ENCODE data around the gene NFE2. TPM values are rescaled to one million over a fixed set of nuclear protein-coding genes. Genes with fewer than 3 reads are reported as not detected.
"Not testable (repeated sequence)": the region's sequence is repeated elsewhere in the genome, so short reads cannot be mapped to it uniquely, and the experiment has no call there.

Gene NFE2
- total RNA-seq, 1 experiment from 2014 or later: 2.4 TPM

DNA sequence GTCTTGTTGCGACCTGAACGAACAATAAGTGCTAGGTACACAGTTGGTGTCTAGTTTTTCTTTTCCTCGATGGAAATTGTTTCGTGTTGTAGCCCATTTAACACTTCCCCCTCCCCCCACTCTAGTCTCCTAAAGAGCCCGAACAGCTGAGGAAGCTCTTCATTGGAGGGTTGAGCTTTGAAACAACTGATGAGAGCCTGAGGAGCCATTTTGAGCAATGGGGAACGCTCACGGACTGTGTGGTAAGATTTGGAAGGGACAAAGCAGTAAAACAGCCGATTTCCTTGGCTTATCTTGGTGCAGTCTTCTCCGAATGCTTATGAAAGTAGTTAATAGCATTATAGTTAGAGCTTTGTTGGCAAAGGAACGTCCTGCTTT, 19.6 kb downstream of the NFE2 start:
- POLR2A ChIA-PET: interaction anchor here (2.5 to 3.8 kb wide), 3 partner anchors 21 to 77 kb away, joined by 21 to 105 read pairs (median 40); partner anchors contain the start of gene COPZ1

DNA sequence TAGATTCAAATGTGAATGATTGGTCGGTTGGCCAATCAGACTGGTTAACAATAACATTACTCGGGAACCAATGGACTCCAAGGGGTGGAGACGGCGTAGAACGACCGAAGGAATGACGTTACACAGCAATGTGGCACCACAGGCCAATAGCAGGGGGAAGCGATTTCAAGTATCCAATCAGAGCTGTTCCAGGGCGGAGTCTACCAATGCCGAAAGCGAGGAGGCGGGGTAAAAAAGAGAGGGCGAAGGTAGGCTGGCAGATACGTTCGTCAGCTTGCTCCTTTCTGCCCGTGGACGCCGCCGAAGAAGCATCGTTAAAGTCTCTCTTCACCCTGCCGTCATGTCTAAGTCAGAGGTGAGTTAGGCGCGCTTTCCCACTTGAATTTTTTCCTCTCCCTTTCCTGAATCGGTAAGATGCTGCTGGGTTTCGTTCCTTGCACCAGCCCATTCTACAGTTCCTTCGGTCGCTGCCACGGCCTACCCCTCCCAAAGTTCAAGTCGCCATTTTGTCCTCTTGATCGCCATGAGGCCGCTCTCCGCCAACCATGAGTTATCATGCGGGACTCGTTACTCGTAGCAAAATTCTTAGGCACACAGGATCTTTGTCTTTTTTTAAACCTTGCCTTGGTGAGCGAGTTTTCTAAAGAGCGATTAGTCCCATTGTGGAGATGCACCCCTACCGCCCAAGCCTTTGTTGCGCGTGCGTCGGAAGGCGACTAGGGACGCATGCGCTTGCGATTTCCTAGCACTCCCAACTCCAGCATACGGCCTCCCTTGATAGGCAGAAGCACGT, 20.2 kb downstream of the NFE2 start, which contains the start of gene HNRNPA1:
Gene HNRNPA1, plus strand, starts transcription at position 259 of the 793 bp plus-strand sequence. Its CDS starts 82 bp downstream, at position 341.
- Mint-ChIP-seq H3K27me3 (ENCODE audit: low read depth) (no peaks in the 10 kb centered on the region), H3K27ac (no peak within 1 kb of the TSS), H3K4me3 (no peak within 1 kb of the TSS), H3K4me1 (peaks cover 62% of the 10 kb centered on the region), H3K36me3 (no peaks in the 10 kb centered on the region; the same call in none of the 2 replicates), H3K9me3 (no peaks in the 10 kb centered on the region)
- POLR2A ChIA-PET: interaction anchor here (0.7 to 3.8 kb wide), 25 partner anchors 8 to 235 kb away, joined by 3 to 105 read pairs (median 5); partner anchors contain the start of genes COPZ1 and NFE2
- DNase-seq (ENCODE audit: low spot score): peak; percentile 95
- CTCF ChIA-PET: interaction anchor here (0.5 to 2.6 kb wide), 14 partner anchors 11 to 98 kb away, joined by 3 to 23 read pairs (median 5); partner anchors contain the start of gene COPZ1
- ATAC-seq: peak; percentile 89
- TF ChIP-seq RORB (CRISPR knock-in tag; IDR thresholded peaks at IDR 0.05) (no peak), GTF2I (CRISPR knock-in tag; conservative IDR thresholded peaks at IDR 0.05) (no peak), TP53 (CRISPR knock-in tag; IDR thresholded peaks at IDR 0.05) (no peak), SMAD3 (CRISPR knock-in tag; IDR thresholded peaks at IDR 0.05; ENCODE audit: borderline replicate concordance) (no peak), NR3C1 (CRISPR knock-in tag; conservative IDR thresholded peaks at IDR 0.05; ENCODE audit: low read depth) (no peak), ZNF416 (CRISPR knock-in tag; IDR thresholded peaks at IDR 0.05) (peak; percentile 91), NFYB (CRISPR knock-in tag; conservative IDR thresholded peaks at IDR 0.05; ENCODE audit: low read depth) (peak; percentile 98), FOXP1 (CRISPR knock-in tag; IDR thresholded peaks at IDR 0.05; ENCODE audit: borderline replicate concordance) (no peak), CBFB (CRISPR knock-in tag; IDR thresholded peaks at IDR 0.05; ENCODE audit: low read depth) (no peak), ZNF232 (CRISPR knock-in tag; IDR thresholded peaks at IDR 0.05) (0 out of 2 replicates have a peak, but pooled peaks have one; percentile 71), TEAD4 (CRISPR knock-in tag; IDR thresholded peaks at IDR 0.05) (peak; percentile 53; the same call in 1 of the 2 replicates), NFE2L1 (CRISPR knock-in tag; IDR thresholded peaks at IDR 0.05) (no peak)
- TF ChIP-seq, protein P1, sequence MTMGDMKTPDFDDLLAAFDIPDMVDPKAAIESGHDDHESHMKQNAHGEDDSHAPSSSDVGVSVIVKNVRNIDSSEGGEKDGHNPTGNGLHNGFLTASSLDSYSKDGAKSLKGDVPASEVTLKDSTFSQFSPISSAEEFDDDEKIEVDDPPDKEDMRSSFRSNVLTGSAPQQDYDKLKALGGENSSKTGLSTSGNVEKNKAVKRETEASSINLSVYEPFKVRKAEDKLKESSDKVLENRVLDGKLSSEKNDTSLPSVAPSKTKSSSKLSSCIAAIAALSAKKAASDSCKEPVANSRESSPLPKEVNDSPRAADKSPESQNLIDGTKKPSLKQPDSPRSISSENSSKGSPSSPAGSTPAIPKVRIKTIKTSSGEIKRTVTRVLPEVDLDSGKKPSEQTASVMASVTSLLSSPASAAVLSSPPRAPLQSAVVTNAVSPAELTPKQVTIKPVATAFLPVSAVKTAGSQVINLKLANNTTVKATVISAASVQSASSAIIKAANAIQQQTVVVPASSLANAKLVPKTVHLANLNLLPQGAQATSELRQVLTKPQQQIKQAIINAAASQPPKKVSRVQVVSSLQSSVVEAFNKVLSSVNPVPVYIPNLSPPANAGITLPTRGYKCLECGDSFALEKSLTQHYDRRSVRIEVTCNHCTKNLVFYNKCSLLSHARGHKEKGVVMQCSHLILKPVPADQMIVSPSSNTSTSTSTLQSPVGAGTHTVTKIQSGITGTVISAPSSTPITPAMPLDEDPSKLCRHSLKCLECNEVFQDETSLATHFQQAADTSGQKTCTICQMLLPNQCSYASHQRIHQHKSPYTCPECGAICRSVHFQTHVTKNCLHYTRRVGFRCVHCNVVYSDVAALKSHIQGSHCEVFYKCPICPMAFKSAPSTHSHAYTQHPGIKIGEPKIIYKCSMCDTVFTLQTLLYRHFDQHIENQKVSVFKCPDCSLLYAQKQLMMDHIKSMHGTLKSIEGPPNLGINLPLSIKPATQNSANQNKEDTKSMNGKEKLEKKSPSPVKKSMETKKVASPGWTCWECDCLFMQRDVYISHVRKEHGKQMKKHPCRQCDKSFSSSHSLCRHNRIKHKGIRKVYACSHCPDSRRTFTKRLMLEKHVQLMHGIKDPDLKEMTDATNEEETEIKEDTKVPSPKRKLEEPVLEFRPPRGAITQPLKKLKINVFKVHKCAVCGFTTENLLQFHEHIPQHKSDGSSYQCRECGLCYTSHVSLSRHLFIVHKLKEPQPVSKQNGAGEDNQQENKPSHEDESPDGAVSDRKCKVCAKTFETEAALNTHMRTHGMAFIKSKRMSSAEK (CRISPR knock-in tag; IDR thresholded peaks at IDR 0.05; ENCODE audit: borderline replicate concordance): 0 out of 2 replicates have a peak, but pooled peaks have one; percentile 36
- TF ChIP-seq, protein P2, sequence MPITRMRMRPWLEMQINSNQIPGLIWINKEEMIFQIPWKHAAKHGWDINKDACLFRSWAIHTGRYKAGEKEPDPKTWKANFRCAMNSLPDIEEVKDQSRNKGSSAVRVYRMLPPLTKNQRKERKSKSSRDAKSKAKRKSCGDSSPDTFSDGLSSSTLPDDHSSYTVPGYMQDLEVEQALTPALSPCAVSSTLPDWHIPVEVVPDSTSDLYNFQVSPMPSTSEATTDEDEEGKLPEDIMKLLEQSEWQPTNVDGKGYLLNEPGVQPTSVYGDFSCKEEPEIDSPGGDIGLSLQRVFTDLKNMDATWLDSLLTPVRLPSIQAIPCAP (CRISPR knock-in tag; IDR thresholded peaks at IDR 0.05): peak; percentile 50; the same call in 1 of the 2 replicates

More for the DNA sequence above, 19.6 kb downstream of the NFE2 start:
- not testable (repeated sequence) for H3K4me3 Mint-ChIP-seq; DNase-seq (ENCODE audit: low spot score); H3K27me3 Mint-ChIP-seq (ENCODE audit: low read depth); H3K36me3 Mint-ChIP-seq; ATAC-seq; H3K27ac Mint-ChIP-seq; H3K9me3 Mint-ChIP-seq
- CTCF ChIA-PET: interaction anchor here (2.3 to 2.6 kb wide), 2 partner anchors 11 to 66 kb away, joined by 5 to 14 read pairs; no protein-coding TSS in a partner anchor
- H3K4me1 Mint-ChIP-seq: peaks cover 58% of the 10 kb centered on the region
- TF ChIP-seq NFATC4 (CRISPR knock-in tag; IDR thresholded peaks at IDR 0.05) (0 out of 2 replicates have a peak, but pooled peaks have one; percentile 10), EMX1 (CRISPR knock-in tag; IDR thresholded peaks at IDR 0.05) (peak; percentile 22; the same call in 1 of the 2 replicates), ZNF671 (CRISPR knock-in tag; IDR thresholded peaks at IDR 0.05) (peak; percentile 2; the same call in 1 of the 2 replicates)
- TF ChIP-seq, protein P3, sequence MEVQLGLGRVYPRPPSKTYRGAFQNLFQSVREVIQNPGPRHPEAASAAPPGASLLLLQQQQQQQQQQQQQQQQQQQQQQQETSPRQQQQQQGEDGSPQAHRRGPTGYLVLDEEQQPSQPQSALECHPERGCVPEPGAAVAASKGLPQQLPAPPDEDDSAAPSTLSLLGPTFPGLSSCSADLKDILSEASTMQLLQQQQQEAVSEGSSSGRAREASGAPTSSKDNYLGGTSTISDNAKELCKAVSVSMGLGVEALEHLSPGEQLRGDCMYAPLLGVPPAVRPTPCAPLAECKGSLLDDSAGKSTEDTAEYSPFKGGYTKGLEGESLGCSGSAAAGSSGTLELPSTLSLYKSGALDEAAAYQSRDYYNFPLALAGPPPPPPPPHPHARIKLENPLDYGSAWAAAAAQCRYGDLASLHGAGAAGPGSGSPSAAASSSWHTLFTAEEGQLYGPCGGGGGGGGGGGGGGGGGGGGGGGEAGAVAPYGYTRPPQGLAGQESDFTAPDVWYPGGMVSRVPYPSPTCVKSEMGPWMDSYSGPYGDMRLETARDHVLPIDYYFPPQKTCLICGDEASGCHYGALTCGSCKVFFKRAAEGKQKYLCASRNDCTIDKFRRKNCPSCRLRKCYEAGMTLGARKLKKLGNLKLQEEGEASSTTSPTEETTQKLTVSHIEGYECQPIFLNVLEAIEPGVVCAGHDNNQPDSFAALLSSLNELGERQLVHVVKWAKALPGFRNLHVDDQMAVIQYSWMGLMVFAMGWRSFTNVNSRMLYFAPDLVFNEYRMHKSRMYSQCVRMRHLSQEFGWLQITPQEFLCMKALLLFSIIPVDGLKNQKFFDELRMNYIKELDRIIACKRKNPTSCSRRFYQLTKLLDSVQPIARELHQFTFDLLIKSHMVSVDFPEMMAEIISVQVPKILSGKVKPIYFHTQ (CRISPR knock-in tag; IDR thresholded peaks at IDR 0.05): 0 out of 2 replicates have a peak, but pooled peaks have one; percentile 85
- TF ChIP-seq, protein P4, sequence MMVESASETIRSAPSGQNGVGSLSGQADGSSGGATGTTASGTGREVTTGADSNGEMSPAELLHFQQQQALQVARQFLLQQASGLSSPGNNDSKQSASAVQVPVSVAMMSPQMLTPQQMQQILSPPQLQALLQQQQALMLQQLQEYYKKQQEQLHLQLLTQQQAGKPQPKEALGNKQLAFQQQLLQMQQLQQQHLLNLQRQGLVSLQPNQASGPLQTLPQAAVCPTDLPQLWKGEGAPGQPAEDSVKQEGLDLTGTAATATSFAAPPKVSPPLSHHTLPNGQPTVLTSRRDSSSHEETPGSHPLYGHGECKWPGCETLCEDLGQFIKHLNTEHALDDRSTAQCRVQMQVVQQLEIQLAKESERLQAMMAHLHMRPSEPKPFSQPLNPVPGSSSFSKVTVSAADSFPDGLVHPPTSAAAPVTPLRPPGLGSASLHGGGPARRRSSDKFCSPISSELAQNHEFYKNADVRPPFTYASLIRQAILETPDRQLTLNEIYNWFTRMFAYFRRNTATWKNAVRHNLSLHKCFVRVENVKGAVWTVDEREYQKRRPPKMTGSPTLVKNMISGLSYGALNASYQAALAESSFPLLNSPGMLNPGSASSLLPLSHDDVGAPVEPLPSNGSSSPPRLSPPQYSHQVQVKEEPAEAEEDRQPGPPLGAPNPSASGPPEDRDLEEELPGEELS (CRISPR knock-in tag; IDR thresholded peaks at IDR 0.05): 0 out of 2 replicates have a peak, but pooled peaks have one; percentile 14
- TF ChIP-seq, protein P5, sequence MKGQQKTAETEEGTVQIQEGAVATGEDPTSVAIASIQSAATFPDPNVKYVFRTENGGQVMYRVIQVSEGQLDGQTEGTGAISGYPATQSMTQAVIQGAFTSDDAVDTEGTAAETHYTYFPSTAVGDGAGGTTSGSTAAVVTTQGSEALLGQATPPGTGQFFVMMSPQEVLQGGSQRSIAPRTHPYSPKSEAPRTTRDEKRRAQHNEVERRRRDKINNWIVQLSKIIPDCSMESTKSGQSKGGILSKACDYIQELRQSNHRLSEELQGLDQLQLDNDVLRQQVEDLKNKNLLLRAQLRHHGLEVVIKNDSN (CRISPR knock-in tag; IDR thresholded peaks at IDR 0.05): 0 out of 2 replicates have a peak, but pooled peaks have one; percentile 4
- TF ChIP-seq, protein P6, sequence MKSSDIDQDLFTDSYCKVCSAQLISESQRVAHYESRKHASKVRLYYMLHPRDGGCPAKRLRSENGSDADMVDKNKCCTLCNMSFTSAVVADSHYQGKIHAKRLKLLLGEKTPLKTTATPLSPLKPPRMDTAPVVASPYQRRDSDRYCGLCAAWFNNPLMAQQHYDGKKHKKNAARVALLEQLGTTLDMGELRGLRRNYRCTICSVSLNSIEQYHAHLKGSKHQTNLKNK (CRISPR knock-in tag; IDR thresholded peaks at IDR 0.05): peak; percentile 54; the same call in 1 of the 2 replicates
